Tibial nerve (tissue), 4 donors: ENCODE data around the gene LRSAM1. TPM values are rescaled to one million over a fixed set of nuclear protein-coding genes. Genes with fewer than 3 reads are reported as not detected.

ENCODE experiments used
- DNase-seq, 2 donors: peaks; one replicate each; pipeline ENCODE4 v3.0.0-alpha.2; 2019; ENCODE audit warnings: low spot score in 2 of 2
- H3K27ac ChIP-seq, 4 donors: fragments of 200-600 bp; sonication (generic) in 3 of 4; one replicate each; pipeline ENCODE4 v1.5.1; 2017 to 2019; ENCODE audit warnings: mild to moderate bottlenecking in 1 of 4
- H3K27me3 ChIP-seq, 2 donors: fragments of 200-600 bp; sonication (generic) in 1 of 2; one replicate each; pipeline versions ENCODE4 v1.5.1 to v1.6.0; 2017 to 2019
- H3K36me3 ChIP-seq, 3 donors: fragments of 200-600 bp; sonication (generic); one replicate each; pipeline ENCODE4 v1.5.1; 2018 to 2019
- H3K4me1 ChIP-seq, 4 donors: fragments of 200-600 bp; sonication (generic) in 3 of 4; one replicate each; pipeline ENCODE4 v1.5.1; 2017 to 2019
- H3K4me3 ChIP-seq, 4 donors: fragments of 200-600 bp; sonication (generic) in 3 of 4; one replicate each; pipeline ENCODE4 v1.5.1; 2017 to 2019; ENCODE audit warnings: mild to moderate bottlenecking in 1 of 4, moderate library complexity in 1 of 4
- H3K9me3 ChIP-seq, 4 donors: fragments of 200-600 bp; sonication (generic) in 3 of 4; one replicate each; pipeline ENCODE4 v1.5.1; 2017 to 2019
- CTCF ChIP-seq, 5 experiments: fragments of 200-600 bp in 3 of 5; fragments of 450-650 bp in 2 of 5; sonication (generic) in 3 of 5; IDR thresholded peaks; one replicate each; pipeline ENCODE4 v1.5.1; 2016 to 2019; ENCODE audit warnings: antibody characterized with exemption in 5 of 5, mild to moderate bottlenecking in 3 of 5, moderate library complexity in 2 of 5
- EP300 ChIP-seq, 2 donors: sonication (generic); formaldehyde crosslinking; IDR thresholded peaks; one replicate each; pipeline ENCODE4 v1.6.1; 2017; ENCODE audit warnings: antibody characterized with exemption in 2 of 2, mild to moderate bottlenecking in 1 of 2
- POLR2A ChIP-seq, 2 donors: fragments of 450-650 bp; IDR thresholded peaks; one replicate each; pipeline ENCODE4 v1.6.1; 2017; ENCODE audit warnings: antibody characterized with exemption in 2 of 2, mild to moderate bottlenecking in 2 of 2, moderate library complexity in 2 of 2
- WGBS, 2 donors: methylation state at CpG; one replicate each; pipeline ENCODE4 v1.1.5; 2018; 5-methylcytosine and 5-hydroxymethylcytosine counted together
- total RNA-seq, 4 donors: library from RNA; depleted of rRNA; stranded (reverse); fragments of >200 nt; gene quantifications; one replicate each; pipeline ENCODE4 v1.1.0, GENCODE V29; 2016

Gene LRSAM1
- total RNA-seq, 4 donors from 2014 or later = 18.8 to 44.1 (median 28.3) TPM

GRCh38 chr9:127451608-127451857, 223 bp downstream of the LRSAM1 start:
- TF ChIP-seq CTCF (IDR thresholded peaks at IDR 0.05) (no peak), EP300 (IDR thresholded peaks at IDR 0.05) (no peak), POLR2A (IDR thresholded peaks at IDR 0.05) (no peak)
- Histone ChIP-seq H3K4me1 (peaks cover 0 to 46% (median 19%) of the 10 kb centered on the region in 4 donors), H3K27ac (peak overlapping the region; percentile 80 to 98 (median 92)), H3K9me3 (no peaks in the 10 kb centered on the region), H3K4me3 (peak overlapping the region; percentile 68 to 95 (median 86)), H3K36me3 (peaks cover 0 to 59% (median 17%) of the 10 kb centered on the region in 3 donors), H3K27me3 (no peaks in the 10 kb centered on the region)
- no peak for DNase-seq
- 0 to 2% methylated on average over 13 of the region's 14 CpGs for WGBS, 2 donors

- H3K27ac ChIP-seq = peak overlapping the region; percentile 80 to 98 (median 92)
- TF ChIP-seq CTCF (IDR thresholded peaks at IDR 0.05) = no peak
- TF ChIP-seq POLR2A (IDR thresholded peaks at IDR 0.05) = no peak
- no peak for TF ChIP-seq EP300 (IDR thresholded peaks at IDR 0.05)
- DNase-seq = no peak
- no peaks in the 10 kb centered on the region for H3K27me3 ChIP-seq
- WGBS, 2 donors = 11 to 13% methylated on average over 29 of the region's 29 CpGs
- H3K9me3 ChIP-seq = no peaks in the 10 kb centered on the region
- peak overlapping the region; percentile 68 to 95 (median 86) for H3K4me3 ChIP-seq
- peaks cover 0 to 59% (median 12%) of the 10 kb centered on the region in 3 donors for H3K36me3 ChIP-seq
- peaks cover 0 to 46% (median 19%) of the 10 kb centered on the region in 4 donors for H3K4me1 ChIP-seq
Observed at GRCh38 chr9:127451858-127452656, 747 bp downstream of the LRSAM1 start.

GRCh38 chr9:127452691-127453090, 1.4 kb downstream of the LRSAM1 start:
- peak overlapping the region in 1 of 4 donors; percentile 98 for H3K27ac ChIP-seq

GRCh38 chr9:127455324-127455992, 4.1 kb downstream of the LRSAM1 start:
- TF ChIP-seq POLR2A (IDR thresholded peaks at IDR 0.05) (no peak), CTCF (IDR thresholded peaks at IDR 0.05) (peak in 1 of 5 experiments; percentile 19)
- 59 to 60% methylated on average over 6 of the region's 6 CpGs for WGBS, 2 donors

More at GRCh38 chr9:127452691-127453090, 1.4 kb downstream of the LRSAM1 start:
- Histone ChIP-seq H3K9me3 (no peaks in the 10 kb centered on the region), H3K4me1 (peaks cover 0 to 46% (median 19%) of the 10 kb centered on the region in 4 donors), H3K27me3 (no peaks in the 10 kb centered on the region), H3K36me3 (peaks cover 0 to 59% (median 7%) of the 10 kb centered on the region in 3 donors), H3K4me3 (no peak overlapping the region)
- DNase-seq = peak in 1 of 2 donors; percentile 20
- no peak for TF ChIP-seq CTCF (IDR thresholded peaks at IDR 0.05)
- no peak for TF ChIP-seq POLR2A (IDR thresholded peaks at IDR 0.05)
- TF ChIP-seq EP300 (IDR thresholded peaks at IDR 0.05) = no peak
- 54 to 58% methylated on average over 4 of the region's 4 CpGs for WGBS, 2 donors

More at GRCh38 chr9:127455324-127455992, 4.1 kb downstream of the LRSAM1 start:
- Histone ChIP-seq H3K9me3 (no peaks in the 10 kb centered on the region), H3K27ac (no peak overlapping the region), H3K27me3 (no peaks in the 10 kb centered on the region), H3K36me3 (peaks cover 0 to 62% (median 5%) of the 10 kb centered on the region in 3 donors), H3K4me3 (no peak overlapping the region), H3K4me1 (peaks cover 0 to 25% (median 4%) of the 10 kb centered on the region in 4 donors)
- DNase-seq = no peak
